NOMO-1 (cell line): ENCODE results near the gene SFXN4.
"Not testable (repeated sequence)": the region's sequence is repeated elsewhere in the genome, so short reads cannot be mapped to it uniquely, and the experiment has no call there.

Source experiments
- DNase-seq, 2 experiments: peaks; one replicate each; lab custom pipeline; 2025; ENCODE audit not compliant: unreplicated experiment in 2 of 2; lab: John Stamatoyannopoulos, UW

SFXN4 gene

DNA sequence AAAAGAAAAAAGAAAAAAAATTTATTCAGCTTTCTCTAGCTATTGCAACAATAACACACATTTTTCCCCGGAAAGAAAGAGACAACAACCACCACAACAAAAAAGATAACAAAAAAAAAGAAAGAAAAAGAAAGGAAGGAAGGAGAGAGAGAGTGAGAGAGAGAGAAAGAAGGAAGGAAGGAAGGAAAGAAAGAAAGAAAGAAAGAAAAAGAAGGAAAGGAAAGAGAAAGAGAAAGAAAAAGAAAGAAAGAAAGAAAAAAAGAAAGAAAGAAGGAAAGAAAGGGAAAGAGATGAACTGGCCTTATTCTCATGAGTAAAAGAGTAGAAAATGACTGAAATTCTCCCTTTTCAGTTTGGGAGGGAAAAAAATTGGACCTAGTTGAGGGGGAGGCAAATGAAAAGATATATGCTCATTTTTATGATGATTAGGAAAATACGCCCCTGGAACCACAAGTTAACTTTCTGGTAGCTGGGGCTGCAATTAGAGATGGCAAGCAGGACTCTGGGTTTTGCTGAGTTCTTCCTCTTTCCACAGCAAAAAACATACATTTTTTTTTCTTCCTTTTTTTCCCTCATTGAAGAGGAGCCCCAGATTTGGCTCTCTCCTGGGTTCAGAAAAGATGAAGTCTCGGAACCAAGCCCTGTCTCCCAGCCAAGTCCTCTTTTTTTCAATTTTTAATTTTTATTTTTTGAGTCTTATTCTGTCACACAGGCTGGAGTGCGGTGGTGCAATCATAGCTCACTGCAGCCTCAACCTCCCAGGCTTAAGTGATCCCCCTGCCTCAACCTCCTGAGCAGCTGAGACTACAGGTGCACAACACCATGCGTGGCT lies 25.7 kb upstream of the SFXN4 start:
- peak; percentile 51 to 77 for DNase-seq

DNA sequence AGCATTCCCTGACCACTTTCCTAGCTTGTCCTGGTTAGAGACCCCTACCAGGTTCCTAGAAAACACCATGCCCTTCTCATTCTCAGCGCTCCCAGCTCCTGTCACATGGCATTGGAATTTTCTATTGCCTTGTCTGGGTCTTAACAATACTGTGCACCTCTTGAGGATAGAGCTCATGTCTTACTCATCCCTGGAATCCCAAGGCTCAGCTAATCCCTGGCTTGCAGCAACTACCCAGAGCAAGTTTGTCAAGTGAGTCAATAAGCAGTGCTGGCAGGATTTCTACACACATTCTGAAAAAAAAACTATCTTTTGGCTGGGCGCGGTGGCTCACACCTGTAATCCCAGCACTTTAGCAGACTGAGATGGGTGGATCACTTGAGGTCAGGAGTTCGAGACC lies 24.8 kb upstream of the SFXN4 start:
- no peak for DNase-seq

DNA sequence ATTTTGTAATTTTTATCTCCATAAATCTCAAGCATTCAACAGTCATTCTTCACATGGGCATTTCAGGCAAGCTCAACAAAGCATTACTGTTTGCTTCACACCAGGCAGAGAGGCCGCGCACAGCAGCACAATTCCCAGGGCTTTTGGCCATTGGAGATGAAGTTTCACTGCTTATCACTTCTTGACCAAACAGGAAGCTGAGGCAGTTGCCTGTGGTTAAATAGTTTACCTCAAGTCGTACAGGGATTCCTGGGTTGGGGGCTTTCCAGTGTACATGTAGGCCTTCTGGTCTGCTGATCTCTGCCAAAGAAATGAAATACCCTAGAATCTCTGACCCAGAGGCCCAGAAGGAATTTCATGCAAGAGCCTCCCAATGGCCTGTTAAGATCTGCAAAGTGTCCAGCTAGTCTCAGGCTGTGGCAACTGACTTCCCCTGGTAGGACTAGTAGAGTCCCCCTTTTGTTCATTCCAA lies 24.3 kb upstream of the SFXN4 start:
- DNase-seq, result peak; percentile 18 to 22

DNA sequence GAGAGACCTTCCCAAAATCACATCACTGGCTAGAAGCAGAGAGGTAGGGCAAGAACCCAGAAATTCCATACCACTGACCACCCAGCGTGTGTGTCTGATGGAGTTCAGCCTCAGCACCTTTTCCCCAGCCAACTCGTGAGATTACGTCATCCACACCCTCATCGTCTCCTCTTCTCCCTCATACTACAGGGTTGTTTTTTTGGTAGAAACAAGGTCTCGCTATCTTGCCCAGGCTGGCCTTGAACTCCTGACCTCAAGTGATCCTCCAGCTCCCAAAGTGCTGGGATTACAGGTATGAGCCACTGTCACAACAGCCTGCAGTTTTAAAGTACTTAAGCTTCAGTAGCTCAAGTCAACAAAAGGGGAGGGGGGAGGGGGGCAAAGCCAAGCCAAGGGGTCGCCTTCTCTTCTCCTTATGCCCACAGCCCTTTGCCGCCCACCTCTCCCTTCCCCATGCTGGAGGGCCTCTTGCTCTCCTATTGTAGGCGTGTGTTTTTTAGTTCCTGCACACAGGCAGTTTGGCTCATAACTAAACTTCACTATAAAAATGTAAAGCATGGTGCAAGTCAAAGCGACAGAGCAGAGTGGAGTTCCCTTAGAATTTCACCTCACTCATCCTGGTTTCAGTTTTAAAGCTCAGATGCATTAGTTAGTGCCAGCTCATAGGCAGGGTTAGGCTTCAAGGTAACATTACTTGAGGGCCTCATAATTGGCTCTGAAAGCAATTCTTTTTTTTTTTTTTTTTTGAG lies 18.3 kb upstream of the SFXN4 start:
- no peak for DNase-seq

DNA sequence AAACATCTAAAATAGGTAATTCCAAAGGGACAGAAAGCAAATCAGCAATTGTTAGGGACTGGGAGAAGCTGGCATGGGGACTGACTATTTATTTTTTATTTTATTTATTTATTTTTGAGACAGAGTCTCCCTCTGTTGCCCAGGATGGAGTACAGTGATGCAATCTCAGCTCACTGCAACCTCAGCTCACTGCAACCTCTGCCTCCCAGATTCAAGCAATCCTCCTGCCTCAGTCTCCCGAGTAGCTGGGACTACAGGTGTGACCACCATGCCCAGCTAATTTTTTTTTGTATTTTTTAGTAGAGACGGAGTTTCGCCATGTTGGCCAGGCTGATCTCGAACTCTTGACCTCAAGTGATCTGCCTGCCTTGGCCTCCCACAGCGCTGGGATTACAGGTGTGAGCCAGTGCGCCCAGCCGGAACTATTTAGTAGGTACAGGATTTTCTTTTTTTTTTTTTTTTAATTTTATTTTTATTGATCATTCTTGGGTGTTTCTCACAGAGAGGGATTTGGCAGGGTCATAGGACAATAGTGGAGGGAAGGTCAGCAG lies 15.4 kb upstream of the SFXN4 start:
- not testable (repeated sequence) for DNase-seq

DNA sequence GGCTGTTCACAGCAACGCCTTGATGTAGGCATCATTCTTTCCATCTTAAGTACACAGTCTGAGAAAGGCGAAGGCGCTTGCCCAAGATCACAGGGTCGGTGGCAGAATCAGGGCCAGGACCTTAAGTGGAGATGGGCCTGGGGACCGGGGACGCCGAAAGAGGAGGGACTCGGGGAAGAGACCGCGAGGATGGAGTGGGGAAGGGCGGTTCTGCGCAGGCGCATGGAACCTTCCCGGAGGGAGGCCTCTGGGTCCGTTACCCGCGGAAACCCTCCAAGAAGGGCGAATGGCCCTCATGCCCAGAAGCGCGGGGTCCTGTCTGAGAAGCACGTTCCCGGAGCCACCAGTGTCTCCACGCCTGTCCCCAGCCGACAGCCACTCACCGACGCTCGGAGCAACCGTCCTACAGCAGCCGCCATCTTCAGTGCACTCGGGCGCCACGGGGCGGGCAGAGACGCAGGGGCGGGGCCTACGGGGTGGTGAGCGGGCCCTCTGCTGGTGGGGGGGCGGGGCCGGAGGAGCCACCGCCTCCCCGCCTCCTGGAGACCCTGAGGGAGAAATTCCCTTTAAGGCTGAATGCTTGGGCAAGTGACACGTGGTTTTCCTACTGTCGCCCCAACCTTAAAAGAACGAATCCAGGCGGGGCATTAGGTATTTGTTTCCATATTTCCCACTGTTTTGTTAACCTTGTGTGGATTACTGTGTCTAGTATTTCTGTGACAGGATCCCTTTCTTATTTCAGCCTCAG lies 13.0 kb upstream of the SFXN4 start, which contains the start of gene PRDX3:
Gene PRDX3 (minus strand): TSS at position 441 of the 748 bp plus-strand sequence. CDS start 22 bp downstream, at position 419.
- DNase-seq, result peak; percentile 83 to 92

DNA sequence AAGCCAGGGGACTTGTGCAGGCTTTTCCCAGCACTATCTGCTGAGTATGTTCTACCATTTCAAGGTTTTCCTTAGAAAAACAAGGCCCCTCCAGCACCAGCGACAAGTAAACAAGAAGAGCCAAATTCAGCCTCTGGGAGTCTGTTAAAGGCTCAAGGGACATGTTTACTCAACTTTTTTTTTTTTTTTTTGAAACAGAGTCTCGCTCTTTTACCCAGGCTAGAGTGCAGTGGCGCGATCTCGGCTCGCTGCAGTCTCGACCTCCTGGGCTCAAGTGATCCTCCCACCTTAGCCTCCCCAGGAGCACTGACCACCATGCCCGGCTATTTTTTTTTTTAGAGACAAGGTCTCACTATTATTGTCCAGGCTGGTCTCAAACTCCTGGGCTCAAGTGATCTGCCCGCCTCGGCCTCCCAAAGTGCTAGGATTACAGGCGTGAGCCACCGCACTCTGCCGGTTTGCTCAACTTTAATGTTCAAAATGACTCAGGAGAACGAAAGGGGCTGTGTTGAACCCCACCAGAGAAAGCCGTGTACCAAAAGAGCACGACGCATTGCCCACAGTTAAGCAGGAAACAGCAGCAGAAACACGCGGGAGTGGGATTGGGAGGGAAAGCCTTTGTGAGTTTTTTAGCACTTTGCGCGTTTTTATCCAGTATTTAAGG lies 12.3 kb upstream of the SFXN4 start:
- peak in 1 of 2 experiments; percentile 29 for DNase-seq

DNA sequence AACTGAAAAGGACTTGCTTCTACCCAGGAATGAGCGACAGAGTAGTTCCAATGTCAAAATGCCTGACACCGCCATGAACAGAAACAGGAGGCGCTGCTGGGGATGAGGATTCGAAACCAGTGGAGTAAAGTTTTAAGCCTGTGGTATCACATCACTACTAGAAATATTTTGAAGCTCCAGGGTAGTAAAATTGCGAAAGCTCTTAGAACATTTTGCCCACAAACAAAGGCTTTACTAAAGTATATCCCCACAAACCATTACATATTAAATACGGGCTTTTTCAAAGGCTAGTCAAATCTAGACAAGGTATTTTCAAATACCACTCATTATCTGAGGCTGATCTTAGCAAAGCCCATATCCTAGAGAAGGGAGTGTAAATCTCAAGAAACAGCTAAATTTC lies 10.7 kb upstream of the SFXN4 start:
- DNase-seq, result peak; percentile 31 to 64

DNA sequence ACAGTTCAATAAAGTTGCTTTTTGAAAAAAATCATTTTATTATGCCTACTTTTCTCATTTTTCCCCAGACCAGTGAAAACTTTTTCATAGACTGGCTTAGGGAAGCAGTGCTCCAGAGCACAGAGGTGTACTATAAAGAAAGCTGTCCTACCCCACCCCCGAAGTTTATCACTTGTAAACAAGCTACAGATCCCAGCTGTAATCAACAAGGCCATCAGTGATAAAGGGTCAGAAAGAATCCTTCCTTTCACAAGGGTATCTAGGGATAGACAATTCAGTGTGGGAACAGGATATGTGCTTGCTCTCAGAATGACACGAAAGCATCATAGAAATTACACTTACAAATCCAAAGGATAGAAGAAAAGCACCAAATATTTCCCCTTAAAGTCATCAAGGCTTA lies 8.6 kb upstream of the SFXN4 start:
- DNase-seq, result no peak

DNA sequence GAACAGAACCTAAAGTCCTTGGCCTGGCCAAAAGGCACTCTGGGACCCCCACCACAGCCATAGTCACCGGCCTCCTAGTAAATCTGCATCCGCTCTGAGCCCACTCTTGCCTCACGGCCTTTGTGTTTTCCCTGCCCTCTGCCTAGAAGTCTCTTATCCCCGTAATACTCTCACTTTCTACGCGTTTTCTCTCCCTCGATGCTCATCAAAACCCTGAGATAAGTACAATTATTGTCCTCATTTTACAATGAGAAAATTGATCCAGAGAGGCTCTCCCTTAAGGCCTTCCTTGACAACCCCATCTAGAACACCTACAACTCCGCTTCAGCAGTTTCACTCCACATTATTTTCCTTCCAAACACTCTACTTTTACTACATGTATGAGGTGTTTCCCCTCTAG lies 1.5 kb upstream of the SFXN4 start:
- DNase-seq, result no peak

DNA sequence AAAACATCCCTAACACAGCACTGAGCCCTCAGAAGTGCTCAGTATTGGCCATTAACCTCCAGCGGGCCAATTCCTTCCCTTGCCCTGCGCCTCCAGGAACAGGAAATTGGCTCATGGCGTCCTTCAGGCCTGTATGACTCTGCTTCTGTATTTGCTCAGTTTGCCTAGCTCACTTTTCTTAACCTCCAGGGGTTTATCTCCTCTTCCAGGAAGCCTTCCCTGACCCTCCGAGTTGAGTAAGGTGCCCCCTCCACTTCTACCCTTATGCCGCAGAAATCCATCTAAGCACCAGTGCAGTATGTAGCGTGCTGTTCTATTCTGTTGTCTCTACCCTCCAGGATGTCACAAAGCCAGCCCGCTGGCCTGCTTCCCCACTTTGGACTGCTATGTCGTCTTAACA lies 1.1 kb upstream of the SFXN4 start:
- DNase-seq, result peak; percentile 15 to 17

DNA sequence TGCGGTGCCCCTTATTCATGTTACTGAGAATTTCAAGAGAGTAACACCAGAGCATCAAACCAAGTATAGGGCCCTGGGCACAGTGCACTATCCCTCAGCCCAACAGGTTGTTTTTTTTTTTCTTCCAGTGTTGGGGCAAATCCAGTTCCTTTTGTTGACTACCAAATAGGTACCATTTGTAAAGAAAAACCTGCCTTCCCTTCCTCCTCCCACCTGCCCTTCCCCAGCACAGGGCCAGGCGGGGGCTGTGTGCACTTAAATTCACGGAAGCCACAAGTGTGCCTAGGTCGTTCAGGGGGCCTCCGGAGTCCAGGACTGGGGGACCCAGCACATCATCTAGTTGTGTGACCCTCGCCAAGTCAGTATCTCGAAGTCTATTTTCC lies 595 bp upstream of the SFXN4 start:
- DNase-seq, result no peak

DNA sequence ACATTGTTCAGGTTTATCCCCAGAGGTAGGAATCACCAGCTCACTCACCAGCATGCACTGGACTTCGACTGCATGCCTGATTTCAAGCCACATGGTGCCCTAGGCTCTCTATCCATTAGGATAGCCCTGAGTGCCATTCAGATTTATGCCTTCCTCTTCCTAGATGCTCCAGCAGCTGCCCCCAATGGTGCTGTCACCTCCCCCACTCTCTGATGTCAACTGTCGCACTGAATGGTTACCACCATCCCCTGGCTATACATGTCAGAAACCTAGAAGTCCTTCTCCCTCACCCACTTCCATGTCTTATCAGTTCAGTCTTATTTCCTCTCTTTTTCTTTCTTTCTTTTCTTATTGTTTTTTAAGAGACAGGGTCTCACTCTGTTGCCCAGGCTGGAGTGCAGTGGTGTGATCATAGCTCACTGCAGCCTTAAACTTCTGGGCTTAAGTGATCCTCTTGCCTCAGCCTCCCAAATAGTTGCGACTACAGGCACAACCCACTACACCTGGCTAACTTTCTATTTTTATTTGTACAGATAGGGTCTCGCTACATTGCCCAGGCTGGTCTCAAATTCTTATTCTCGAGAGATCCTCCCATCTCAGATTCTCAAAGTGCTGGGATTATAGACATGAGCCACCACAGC lies 2.9 kb downstream of the SFXN4 start:
- no peak for DNase-seq

DNA sequence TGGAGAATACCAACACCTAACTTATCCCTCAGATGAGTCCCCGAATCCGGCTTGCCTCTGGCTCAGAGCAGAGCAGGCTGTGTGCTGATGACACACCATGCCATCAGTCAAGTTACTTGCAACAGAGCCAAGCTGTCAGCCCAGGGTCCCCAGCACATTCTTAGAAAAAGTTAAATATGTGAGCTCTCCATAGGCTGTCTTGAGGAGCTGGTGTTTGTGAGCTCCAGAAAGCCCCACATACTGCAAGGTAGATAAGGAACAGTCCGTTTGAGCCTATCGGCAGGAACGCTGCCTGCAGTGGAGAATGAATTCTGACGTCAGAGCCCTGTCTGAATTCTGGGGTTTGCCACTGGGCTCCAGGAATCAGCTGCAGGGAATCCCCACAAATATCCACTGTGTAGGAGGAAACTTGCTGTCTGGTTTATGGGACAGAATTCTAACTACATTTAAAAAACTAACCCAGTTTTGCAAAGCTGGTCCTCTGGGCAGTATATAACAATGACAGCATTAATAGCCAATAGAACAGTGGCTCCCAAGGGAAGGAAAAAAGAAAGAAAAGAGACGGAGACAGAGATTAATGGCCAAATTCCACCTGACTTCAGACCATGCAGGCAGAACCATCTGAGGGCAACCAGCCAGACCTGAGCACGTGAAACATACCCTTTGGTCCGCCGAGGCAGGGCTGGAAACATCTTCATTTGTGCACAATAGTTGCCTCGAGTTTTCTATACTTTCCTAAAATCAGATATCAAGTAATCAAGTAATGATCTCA lies 3.6 kb downstream of the SFXN4 start:
- DNase-seq, result no peak

DNA sequence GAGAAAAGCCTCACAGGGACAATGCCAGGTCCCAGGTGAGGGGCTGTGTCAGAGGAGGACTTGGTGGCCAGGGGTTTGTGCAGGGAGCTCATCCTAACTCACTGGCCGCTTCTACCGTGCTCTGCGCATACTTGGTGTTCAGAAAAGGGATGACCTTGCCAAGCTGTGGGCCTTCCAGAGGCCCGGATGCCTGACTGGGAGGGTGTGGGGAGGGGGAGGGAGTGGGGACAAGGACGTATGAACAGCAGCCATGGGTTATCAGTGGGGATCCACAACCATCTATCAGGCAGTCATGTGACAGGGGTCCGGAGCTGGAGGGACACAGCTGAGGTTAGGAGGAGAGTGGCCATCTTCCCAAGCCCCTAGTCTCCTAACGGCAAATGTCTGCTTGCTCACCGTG lies 6.2 kb downstream of the SFXN4 start:
- DNase-seq, result no peak

DNA sequence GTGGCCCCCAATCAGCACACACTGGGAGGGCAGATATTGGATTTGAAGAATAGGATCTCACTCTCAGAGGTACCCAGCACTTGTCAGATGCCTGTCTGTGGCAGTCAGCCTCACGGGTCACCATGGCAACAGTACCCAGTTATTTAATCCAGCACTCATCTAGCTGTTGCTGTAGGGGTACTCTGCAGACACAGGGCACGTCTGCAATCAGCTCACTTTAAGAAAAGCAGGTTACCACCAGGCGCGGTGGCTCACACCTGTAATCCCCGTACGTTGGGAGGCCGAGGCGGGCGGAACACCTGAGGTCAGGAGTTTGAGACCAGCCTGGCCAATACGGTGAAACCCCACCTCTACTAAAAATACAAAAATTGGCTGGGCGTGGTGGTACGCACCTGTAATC lies 11.9 kb downstream of the SFXN4 start:
- no peak for DNase-seq

DNA sequence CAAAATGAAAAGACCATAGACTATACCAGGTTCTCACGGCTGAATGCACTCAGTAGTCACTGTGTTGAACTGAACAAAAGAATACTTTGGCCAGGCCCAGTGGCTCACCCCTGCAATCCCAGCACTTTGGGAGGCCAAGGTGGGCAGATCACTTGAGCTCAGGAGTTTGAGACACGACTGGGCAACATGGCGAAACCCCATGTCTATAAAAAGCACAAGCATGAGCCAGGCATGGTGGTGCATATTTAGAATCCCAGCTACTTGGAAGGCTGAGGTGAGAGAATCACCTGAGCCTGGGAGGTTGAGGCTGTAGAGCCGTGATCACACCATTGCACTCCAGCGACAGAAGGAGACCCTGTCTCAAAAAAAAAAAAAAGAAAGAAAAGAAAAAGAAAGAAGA lies 12.5 kb downstream of the SFXN4 start:
- no peak for DNase-seq

DNA sequence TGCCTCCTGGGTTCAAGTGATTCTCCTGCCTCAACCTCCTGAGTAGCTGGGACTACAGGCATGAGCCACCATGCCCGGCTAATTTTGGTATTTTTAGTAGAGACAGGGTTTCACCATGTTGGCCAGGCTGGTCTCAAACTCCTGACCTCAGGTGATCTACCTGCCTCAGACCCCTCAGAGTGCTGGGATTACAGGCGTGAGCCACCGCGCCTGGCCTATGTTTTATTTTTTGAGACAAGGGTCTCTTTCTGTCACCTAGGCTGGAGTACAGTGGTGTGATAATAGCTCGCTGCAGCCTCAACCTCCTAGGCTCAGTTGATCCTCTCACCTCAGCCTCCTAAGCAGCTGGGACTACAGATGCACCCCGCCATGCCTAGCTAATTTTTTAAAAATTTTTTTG lies 13.9 kb downstream of the SFXN4 start:
- not testable (repeated sequence) for DNase-seq

DNA sequence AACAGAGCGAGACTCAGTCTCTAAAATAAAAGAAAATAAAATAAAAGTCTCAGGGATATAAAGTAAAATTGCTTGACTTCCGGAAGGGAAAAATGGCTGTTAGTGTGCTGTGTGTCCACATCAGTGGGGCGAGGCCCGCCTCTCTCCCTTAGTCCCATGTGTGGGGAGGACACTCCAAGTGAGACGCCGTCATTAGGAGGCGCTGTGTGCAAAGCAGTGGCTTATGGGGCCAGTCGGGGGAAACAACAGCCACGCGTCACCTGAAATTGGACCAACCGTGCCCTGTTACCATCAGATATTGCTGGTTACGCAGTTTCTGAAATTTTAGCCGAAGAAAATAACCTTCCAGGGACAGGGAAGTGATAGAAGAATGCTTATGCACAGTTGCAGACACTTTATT lies 15.8 kb downstream of the SFXN4 start:
- no peak for DNase-seq
